ENCODE data around the gene FOXM1. TPM values are rescaled to one million over a fixed set of nuclear protein-coding genes. Genes with fewer than 3 reads are reported as not detected.

Gene FOXM1
- total RNA-seq, 1 donor from 2014 or later = 38.2 TPM

DNA sequence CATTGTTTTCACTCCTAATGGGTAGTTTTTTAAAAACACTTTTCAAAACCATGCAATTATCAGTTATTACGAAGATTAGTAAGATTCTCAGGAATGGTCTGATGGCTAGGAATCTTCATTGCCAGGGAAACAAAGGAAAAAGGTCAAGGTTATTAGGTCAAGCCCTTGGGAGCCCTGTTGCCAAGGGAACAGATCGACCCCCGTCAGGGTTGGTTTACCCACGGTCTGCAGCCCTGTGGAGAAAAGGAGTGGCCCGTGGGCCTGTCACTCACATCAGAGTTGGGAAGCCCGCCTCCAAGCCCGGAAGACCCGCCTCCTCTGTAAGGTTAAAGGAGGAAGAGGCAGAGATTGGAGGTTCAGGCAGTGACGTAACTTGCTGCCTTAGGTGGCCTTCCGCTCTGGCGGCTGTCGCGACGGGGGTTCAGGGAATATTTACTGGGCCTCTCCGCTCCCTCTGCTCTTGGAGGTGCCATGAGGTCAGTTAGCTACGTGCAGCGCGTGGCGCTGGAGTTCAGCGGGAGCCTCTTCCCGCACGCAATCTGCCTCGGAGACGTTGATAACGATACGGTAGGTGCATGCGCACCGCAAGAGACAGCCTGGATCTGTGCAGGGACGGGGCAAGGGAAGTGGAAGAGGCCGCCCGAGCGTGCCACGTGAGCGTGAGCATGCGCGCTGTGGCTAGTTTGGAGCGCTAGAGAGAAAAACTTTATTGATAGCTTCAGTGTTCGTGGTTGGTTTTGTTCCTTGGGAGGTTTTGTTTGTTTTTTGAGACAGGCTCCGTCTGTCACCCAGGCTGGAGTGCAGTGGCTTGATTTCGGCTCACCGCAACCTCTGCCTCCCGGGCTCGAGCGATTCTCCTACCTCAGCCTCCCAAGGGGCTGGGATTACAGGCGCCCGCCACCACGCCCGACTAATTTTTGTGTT, 64.4 kb downstream of the FOXM1 start, which contains the start of gene ITFG2:
Gene ITFG2, plus strand, starts transcription at position 379 of the 924 bp plus-strand sequence. Its CDS starts 93 bp downstream, at position 472.
- H3K4me3 ChIP-seq = peak within 1 kb of the TSS; percentile 69
- DNase-seq (ENCODE audit: low spot score) = peak; percentile 99
- H3K36me3 ChIP-seq = no peaks in the 10 kb centered on the region
- Mint-ChIP-seq H3K27ac (peak within 1 kb of the TSS; percentile 100), H3K9me3 (no peaks in the 10 kb centered on the region), H3K4me3 (peak within 1 kb of the TSS; percentile 100), H3K36me3 (peaks cover 7% of the 10 kb centered on the region), H3K4me1 (peaks cover 19% of the 10 kb centered on the region), H3K27me3 (ENCODE audit: insufficient read depth, low read depth) (no peaks in the 10 kb centered on the region)
- TF ChIP-seq EZH2 (IDR thresholded peaks at IDR 0.05) = no peak
- no peak for TF ChIP-seq EZH2phosphoT487 (IDR thresholded peaks at IDR 0.05)
- TF ChIP-seq, protein P1, sequence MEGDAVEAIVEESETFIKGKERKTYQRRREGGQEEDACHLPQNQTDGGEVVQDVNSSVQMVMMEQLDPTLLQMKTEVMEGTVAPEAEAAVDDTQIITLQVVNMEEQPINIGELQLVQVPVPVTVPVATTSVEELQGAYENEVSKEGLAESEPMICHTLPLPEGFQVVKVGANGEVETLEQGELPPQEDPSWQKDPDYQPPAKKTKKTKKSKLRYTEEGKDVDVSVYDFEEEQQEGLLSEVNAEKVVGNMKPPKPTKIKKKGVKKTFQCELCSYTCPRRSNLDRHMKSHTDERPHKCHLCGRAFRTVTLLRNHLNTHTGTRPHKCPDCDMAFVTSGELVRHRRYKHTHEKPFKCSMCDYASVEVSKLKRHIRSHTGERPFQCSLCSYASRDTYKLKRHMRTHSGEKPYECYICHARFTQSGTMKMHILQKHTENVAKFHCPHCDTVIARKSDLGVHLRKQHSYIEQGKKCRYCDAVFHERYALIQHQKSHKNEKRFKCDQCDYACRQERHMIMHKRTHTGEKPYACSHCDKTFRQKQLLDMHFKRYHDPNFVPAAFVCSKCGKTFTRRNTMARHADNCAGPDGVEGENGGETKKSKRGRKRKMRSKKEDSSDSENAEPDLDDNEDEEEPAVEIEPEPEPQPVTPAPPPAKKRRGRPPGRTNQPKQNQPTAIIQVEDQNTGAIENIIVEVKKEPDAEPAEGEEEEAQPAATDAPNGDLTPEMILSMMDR (IDR thresholded peaks at IDR 0.05) = no peak
- no peaks in the 10 kb centered on the region for H3K4me1 ChIP-seq
- peaks cover 5% of the 10 kb centered on the region for H4K20me1 ChIP-seq (ENCODE audit: low read depth)
- no peaks in the 10 kb centered on the region for H3K27me3 ChIP-seq
- H3K9me3 ChIP-seq (ENCODE audit: low read depth) = no peaks in the 10 kb centered on the region
- peak within 1 kb of the TSS; percentile 69 for H3K9ac ChIP-seq
- H3K27ac ChIP-seq = peak within 1 kb of the TSS; percentile 74
- peaks cover 27% of the 10 kb centered on the region for H3K79me2 ChIP-seq (ENCODE audit: low read depth)
- peaks cover 13% of the 10 kb centered on the region for H3F3A ChIP-seq (ENCODE audit: low read depth)
- H3K4me2 ChIP-seq = peak within 1 kb of the TSS; percentile 81
- peak within 1 kb of the TSS; percentile 90 for H2AFZ ChIP-seq (replicated peaks)

DNA sequence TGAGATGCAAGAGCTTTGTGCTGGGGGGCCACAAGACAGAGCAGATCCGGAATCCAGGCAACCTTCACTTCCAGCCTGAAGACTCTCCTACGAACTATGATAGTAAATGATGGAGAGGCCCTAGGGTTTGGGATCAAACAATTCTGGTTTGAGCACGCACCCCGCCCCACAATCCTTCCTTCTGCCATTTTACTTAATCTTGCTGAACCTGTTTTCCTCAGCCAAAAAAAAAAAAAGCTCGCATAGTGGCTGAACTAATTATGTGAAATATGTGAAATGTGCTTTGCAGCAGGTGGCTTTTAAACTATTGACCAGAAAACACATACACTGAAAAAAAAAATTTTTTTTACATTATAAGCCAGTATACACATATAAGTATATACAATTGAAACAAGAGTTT, 65.2 kb downstream of the FOXM1 start:
- H4K20me1 ChIP-seq (ENCODE audit: low read depth) = peaks cover 5% of the 10 kb centered on the region
- H2AFZ ChIP-seq (replicated peaks) = no peak overlapping the region
- H3K27ac ChIP-seq = no peak overlapping the region
- peak overlapping the region; percentile 19 for H3K27ac Mint-ChIP-seq
- H3K4me1 ChIP-seq = no peaks in the 10 kb centered on the region
- H3K79me2 ChIP-seq (ENCODE audit: low read depth) = peaks cover 27% of the 10 kb centered on the region
- no peaks in the 10 kb centered on the region for H3K9me3 ChIP-seq (ENCODE audit: low read depth)
- no peaks in the 10 kb centered on the region for H3K36me3 ChIP-seq
- peak overlapping the region; percentile 100 for H3K4me3 Mint-ChIP-seq
- H3K27me3 ChIP-seq = no peaks in the 10 kb centered on the region
- H3K4me1 Mint-ChIP-seq = peaks cover 19% of the 10 kb centered on the region
- H3F3A ChIP-seq (ENCODE audit: low read depth) = peaks cover 13% of the 10 kb centered on the region
- TF ChIP-seq EZH2phosphoT487 (IDR thresholded peaks at IDR 0.05) (no peak), EZH2 (IDR thresholded peaks at IDR 0.05) (no peak)
- TF ChIP-seq, protein P1 (IDR thresholded peaks at IDR 0.05) = no peak
- peak overlapping the region; percentile 48 for H3K4me2 ChIP-seq
- DNase-seq (ENCODE audit: low spot score) = no peak
- H3K9ac ChIP-seq = no peak overlapping the region
- no peaks in the 10 kb centered on the region for H3K9me3 Mint-ChIP-seq
- peaks cover 3% of the 10 kb centered on the region for H3K36me3 Mint-ChIP-seq
- H3K4me3 ChIP-seq = peak overlapping the region; percentile 69
- no peaks in the 10 kb centered on the region for H3K27me3 Mint-ChIP-seq (ENCODE audit: insufficient read depth, low read depth)

Other genes starting within 250 kb of the FOXM1 start
- gene FKBP4, start 82.2 kb downstream of the FOXM1 start, total RNA-seq (ENCODE audit: low replicate concordance) = 45.3 and 58.6 TPM in 2 replicates
- 12.0 and 24.0 TPM in 2 replicates for gene ITFG2, start 64.5 kb downstream of the FOXM1 start, total RNA-seq (ENCODE audit: low replicate concordance)
- gene NRIP2, start 42.1 kb downstream of the FOXM1 start, total RNA-seq (ENCODE audit: low replicate concordance) = 0.09 and 0.65 TPM in 2 replicates
- not detected in 2 replicates for gene TEX52, start 20.1 kb downstream of the FOXM1 start, total RNA-seq (ENCODE audit: low replicate concordance)
- 95.5 and 140 TPM in 2 replicates for gene RHNO1, start within 50 bp of the FOXM1 start, total RNA-seq (ENCODE audit: low replicate concordance)
- 33.4 and 33.5 TPM in 2 replicates for gene TULP3, start 13.7 kb upstream of the FOXM1 start, total RNA-seq (ENCODE audit: low replicate concordance)
- 8.8 and 22.5 TPM in 2 replicates for gene TEAD4, start 82.2 kb upstream of the FOXM1 start, total RNA-seq (ENCODE audit: low replicate concordance)
- 7.8 and 26.2 TPM in 2 replicates for gene TSPAN9, start 200.2 kb upstream of the FOXM1 start, total RNA-seq (ENCODE audit: low replicate concordance)